Fibroblast of the aortic adventitia (primary cell): Measurements from ENCODE around the gene MFNG. TPM values are rescaled to one million over a fixed set of nuclear protein-coding genes. Genes with fewer than 3 reads are reported as not detected.

ENCODE experiments used
- DNase-seq: peaks from one replicate; pipeline ENCODE4 v3.0.0-alpha.2; 2010; ENCODE audit warnings: low read depth
- H3K4me3 ChIP-seq: 2 replicates; pipeline ENCODE4 v1.5.1; 2011; ENCODE audit warnings: low read depth, mild to moderate bottlenecking, control low read depth, low read length, moderate library complexity
- CTCF ChIP-seq: IDR thresholded peaks from 2 replicates; pipeline ENCODE4 v1.5.1; 2011; ENCODE audit warnings: mild to moderate bottlenecking, low read length, control low read depth, inconsistent platforms; ENCODE audit not compliant: insufficient read depth
- total RNA-seq: library from RNA; depleted of rRNA; stranded (reverse); fragments of >200 nt; gene quantifications from 2 replicates; pipeline ENCODE4 v1.2.3, GENCODE V29; 2012; ENCODE audit warnings: low replicate concordance

MFNG gene
- total RNA-seq, 1 donor, result 0.36 TPM

GRCh38 chr22:37526376-37526775 lies 40.2 kb upstream of the MFNG start:
- no peak overlapping the region for H3K4me3 ChIP-seq
- no peak for TF ChIP-seq CTCF
- DNase-seq, result peak; percentile 59

GRCh38 chr22:37525746-37526350 lies 39.7 kb upstream of the MFNG start:
- no peak overlapping the region for H3K4me3 ChIP-seq
- no peak for TF ChIP-seq CTCF
- DNase-seq, result no peak

- H3K4me3 ChIP-seq, result no peak overlapping the region
- peak; percentile 74 for DNase-seq
- no peak for TF ChIP-seq CTCF
Observed at GRCh38 chr22:37525073-37525745, 39.0 kb upstream of the MFNG start.

GRCh38 chr22:37522482-37522881 lies 36.3 kb upstream of the MFNG start:
- DNase-seq, result no peak
- no peak overlapping the region for H3K4me3 ChIP-seq
- no peak for TF ChIP-seq CTCF

- no peak for DNase-seq
- no peak overlapping the region for H3K4me3 ChIP-seq
- no peak for TF ChIP-seq CTCF
Observed at GRCh38 chr22:37521236-37521739, 35.1 kb upstream of the MFNG start.

- TF ChIP-seq CTCF, result no peak
- no peak for DNase-seq
- no peak overlapping the region for H3K4me3 ChIP-seq
Observed at GRCh38 chr22:37520776-37521191, 34.6 kb upstream of the MFNG start.
